HCT116 (cell line): Measurements from ENCODE around the gene TRAF3IP1. TPM values are rescaled to one million over a fixed set of nuclear protein-coding genes. Genes with fewer than 3 reads are reported as not detected.

Experiments used
- ATAC-seq: fragments of 200-7000 bp; cut with Tn5 transposase; 2 replicates; pipeline ENCODE4 v1.9.1; 2020; ENCODE audit warnings: mild to moderate bottlenecking, moderate library complexity
- BruUV-seq: library from RNA; stranded (reverse); fragments of 400-500 nt; replicated peaks from 2 replicates; lab custom pipeline; 2021; lab: Mats Ljungman, UMichigan
- CTCF ChIA-PET: fragments of 300-600 bp; sonication (Branson Sonifier 250); formaldehyde crosslinking; loops from one replicate; lab custom pipeline; 2021; ENCODE audit warnings: antibody characterized with exemption; lab: Charles Lee
- POLR2A ChIA-PET: fragments of 300-600, 350-600 bp; sonication (Branson Sonifier 250); formaldehyde crosslinking; loops from one replicate; lab custom pipeline; 2021; ENCODE audit warnings: antibody characterized with exemption; lab: Charles Lee
- RAD21 ChIA-PET, 2 experiments: fragments of 300-600 bp; sonication (Branson Sonifier 250); formaldehyde crosslinking; loops; one replicate each; lab custom pipeline; 2023; ENCODE audit warnings: low total read pairs in 2 of 2; ENCODE audit not compliant: uncharacterized antibody in 2 of 2, unreplicated experiment in 2 of 2, low non-redundant PET in 1 of 2; lab: Charles Lee
- DNase-seq: peaks from one replicate; pipeline ENCODE4 v3.0.0-alpha.2; 2010; ENCODE audit warnings: low read depth, low spot score
- H2AFZ ChIP-seq: fragments of 200-600 bp; shearing (Covaris generic), sonication (generic); 2 replicates; pipeline ENCODE4 v1.6.1; 2017; ENCODE audit warnings: low read depth, mixed run types, mixed read lengths, antibody characterized with exemption, low read length; ENCODE audit not compliant: poor library complexity, severe bottlenecking
- H3K27ac ChIP-seq: 2 replicates; pipeline ENCODE4 v1.5.1; 2012; ENCODE audit warnings: low read depth, low read length
- H3K27me3 ChIP-seq: fragments of 200-600 bp; sonication (generic); 2 replicates; pipeline ENCODE4 v1.6.1; 2016; ENCODE audit warnings: mixed run types, low read length, mixed read lengths; ENCODE audit not compliant: insufficient read depth
- H3K36me3 ChIP-seq, 2 experiments: fragments of 200-500 bp in 1 of 2; fragments of 200-600 bp in 1 of 2; sonication (Bioruptor generic) in 1 of 2; sonication (generic) in 1 of 2; 2 replicates each; pipeline versions ENCODE4 v1.5.1 to v1.6.1; 2014 to 2016; ENCODE audit warnings: low read length in 2 of 2, inconsistent platforms in 1 of 2, mixed read lengths in 1 of 2, mixed run types in 1 of 2; ENCODE audit not compliant: insufficient read depth in 2 of 2, control insufficient read depth in 1 of 2
- H3K4me1 ChIP-seq, 2 experiments: fragments of 200-600 bp in 1 of 2; sonication (generic) in 1 of 2; 2 replicates each; pipeline versions ENCODE4 v1.5.1 to v1.6.1; 2012 to 2017; ENCODE audit warnings: low read length in 2 of 2, inconsistent platforms in 1 of 2, mild to moderate bottlenecking in 1 of 2, mixed read lengths in 1 of 2, mixed run types in 1 of 2, moderate library complexity in 1 of 2; ENCODE audit not compliant: insufficient read depth in 2 of 2, control insufficient read depth in 1 of 2
- H3K4me2 ChIP-seq: fragments of 200-600 bp; sonication (generic); 2 replicates; pipeline ENCODE4 v1.6.1; 2017; ENCODE audit warnings: mixed run types, low read length, mixed read lengths
- H3K4me3 ChIP-seq, 2 experiments: fragments of 200-600 bp in 1 of 2; sonication (generic) in 1 of 2; replicated peaks in 1 of 2; 2 replicates each; pipeline ENCODE4 v1.5.1; 2011 to 2016; ENCODE audit warnings: low read length in 2 of 2, control low read depth in 1 of 2, low read depth in 1 of 2, mild to moderate bottlenecking in 1 of 2, mixed read lengths in 1 of 2, mixed run types in 1 of 2
- H3K79me2 ChIP-seq: fragments of 200-600 bp; sonication (generic); 2 replicates; pipeline ENCODE4 v1.6.1; 2017; ENCODE audit warnings: mild to moderate bottlenecking, mixed run types, low read length, moderate library complexity, mixed read lengths; ENCODE audit not compliant: insufficient read depth
- H3K9ac ChIP-seq: fragments of 200-600 bp; sonication (generic); 2 replicates; pipeline ENCODE4 v1.6.1; 2016; ENCODE audit warnings: low read length, mixed read lengths
- H3K9me2 ChIP-seq: fragments of 200-600 bp; sonication (generic), shearing (Covaris generic); 2 replicates; pipeline ENCODE4 v1.6.1; 2017; ENCODE audit warnings: mixed run types, mild to moderate bottlenecking, moderate library complexity; ENCODE audit not compliant: insufficient read depth
- H3K9me3 ChIP-seq, 2 experiments: fragments of 200-500 bp in 1 of 2; fragments of 200-600 bp in 1 of 2; sonication (Bioruptor generic) in 1 of 2; sonication (generic) in 1 of 2; 2 replicates each; pipeline ENCODE4 v1.6.1; 2014 to 2017; ENCODE audit warnings: low read length in 2 of 2, mixed read lengths in 2 of 2, inconsistent platforms in 1 of 2, low read depth in 1 of 2, mild to moderate bottlenecking in 1 of 2, mixed run types in 1 of 2, moderate library complexity in 1 of 2; ENCODE audit not compliant: control insufficient read depth in 1 of 2, insufficient read depth in 1 of 2
- H4K20me1 ChIP-seq: fragments of 200-600 bp; sonication (generic), shearing (Covaris generic); 2 replicates; pipeline ENCODE4 v1.6.1; 2017; ENCODE audit warnings: mixed run types, mild to moderate bottlenecking, moderate library complexity; ENCODE audit not compliant: insufficient read depth
- CBX3 ChIP-seq: IDR thresholded peaks from 2 replicates; pipeline ENCODE4 v1.6.1; 2012; ENCODE audit warnings: low read depth
- CEBPB ChIP-seq: IDR thresholded peaks from 2 replicates; pipeline ENCODE4 v1.6.1; 2012; ENCODE audit warnings: low read depth
- EGR1 ChIP-seq: IDR thresholded peaks from 2 replicates; pipeline ENCODE4 v1.6.1; 2012; ENCODE audit warnings: low read depth
- ELF1 ChIP-seq: IDR thresholded peaks from 2 replicates; pipeline ENCODE4 v1.6.1; 2012; ENCODE audit warnings: low read depth, borderline replicate concordance
- EZH2phosphoT487 ChIP-seq: fragments of 200-600 bp; IDR thresholded peaks from 2 replicates; pipeline ENCODE4 v1.6.1; 2018; ENCODE audit warnings: antibody characterized with exemption, borderline replicate concordance
- FOSL1 ChIP-seq: IDR thresholded peaks from 2 replicates; pipeline ENCODE4 v1.6.1; 2012; ENCODE audit warnings: low read depth
- POLR2A ChIP-seq: IDR thresholded peaks from 2 replicates; pipeline ENCODE4 v1.7.0; 2011; ENCODE audit warnings: borderline replicate concordance; ENCODE audit not compliant: insufficient read depth, insufficient read length; ENCODE audit errors: extremely low read depth
- RAD21 ChIP-seq: IDR thresholded peaks from 2 replicates; pipeline ENCODE4 v1.6.1; 2012; ENCODE audit warnings: low read depth, mild to moderate bottlenecking
- YY1 ChIP-seq: IDR thresholded peaks from 2 replicates; pipeline ENCODE4 v1.6.1; 2011; ENCODE audit warnings: low read length, low read depth, moderate library complexity, mild to moderate bottlenecking; ENCODE audit not compliant: insufficient replicate concordance; ENCODE audit errors: extremely low read depth
- ZFX ChIP-seq: fragments of 450-650 bp; IDR thresholded peaks from 2 replicates; pipeline ENCODE4 v1.6.1; 2017
- ZNF274 ChIP-seq: fragments of 200-500 bp; sonication (Bioruptor generic); IDR thresholded peaks from 2 replicates; pipeline ENCODE4 v1.6.1; 2014; ENCODE audit warnings: mild to moderate bottlenecking, low read depth, low read length, inconsistent platforms
- intact Hi-C: fragments of 100-400 bp; cut with micrococcal nuclease; formaldehyde crosslinking; loops from 2 replicates; pipeline ENCODE4 v1.10.0; 2022
- total RNA-seq: library from RNA; stranded (reverse); gene quantifications from one replicate; pipeline ENCODE4 v1.2.1, GENCODE V29; 2021; ENCODE audit not compliant: unreplicated experiment
- TF ChIP-seq, protein P1 (sequence below), 3 experiments: fragments of 200-600 bp in 1 of 3; sonication (generic) in 1 of 3; IDR thresholded peaks in 2 of 3; conservative IDR thresholded peaks in 1 of 3; 2 replicates each; pipeline ENCODE4 v1.5.1; 2012 to 2017; ENCODE audit warnings: low read depth in 2 of 3, low read length in 2 of 3, antibody characterized with exemption in 1 of 3, borderline replicate concordance in 1 of 3, control low read depth in 1 of 3, mild to moderate bottlenecking in 1 of 3, mixed read lengths in 1 of 3, mixed run types in 1 of 3, moderate library complexity in 1 of 3; ENCODE audit not compliant: insufficient read depth in 1 of 3
- TF ChIP-seq, protein P2 (sequence below): IDR thresholded peaks from 2 replicates; pipeline ENCODE4 v1.6.1; 2011; ENCODE audit warnings: mild to moderate bottlenecking, low read length, moderate library complexity; ENCODE audit not compliant: insufficient replicate concordance; ENCODE audit errors: extremely low read depth
- TF ChIP-seq, protein P3 (sequence below): IDR thresholded peaks from 2 replicates; pipeline ENCODE4 v1.6.1; 2012

TRAF3IP1 gene
- total RNA-seq, 1 experiment from 2014 or later: 19.4 TPM

DNA sequence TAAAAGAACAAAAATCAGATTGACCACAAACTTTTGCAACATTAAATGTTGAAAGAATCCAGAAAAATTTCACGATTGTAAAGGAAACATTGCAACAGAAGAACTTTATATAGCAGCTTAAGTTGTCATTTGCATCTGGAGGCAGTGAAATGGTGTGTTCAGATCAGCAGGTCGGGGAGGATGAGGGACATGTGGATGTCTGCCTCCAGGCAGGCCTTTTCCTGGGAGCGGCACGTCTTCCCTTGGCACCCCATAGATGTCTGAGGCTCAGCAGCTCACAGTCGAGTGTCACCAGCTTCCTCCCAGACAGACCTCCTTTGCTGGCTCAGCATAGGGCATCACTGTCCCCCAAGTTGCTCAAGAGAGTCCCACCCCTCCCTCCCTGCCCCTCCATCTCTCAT lies 62.1 kb downstream of the TRAF3IP1 start:
- H3K4me2 ChIP-seq: no peak overlapping the region
- H3K9me3 ChIP-seq: no peaks in the 10 kb centered on the region
- intact Hi-C loops: no loop called here
- POLR2A ChIA-PET: no interaction called here
- no peak for ATAC-seq
- TF ChIP-seq, protein P1, sequence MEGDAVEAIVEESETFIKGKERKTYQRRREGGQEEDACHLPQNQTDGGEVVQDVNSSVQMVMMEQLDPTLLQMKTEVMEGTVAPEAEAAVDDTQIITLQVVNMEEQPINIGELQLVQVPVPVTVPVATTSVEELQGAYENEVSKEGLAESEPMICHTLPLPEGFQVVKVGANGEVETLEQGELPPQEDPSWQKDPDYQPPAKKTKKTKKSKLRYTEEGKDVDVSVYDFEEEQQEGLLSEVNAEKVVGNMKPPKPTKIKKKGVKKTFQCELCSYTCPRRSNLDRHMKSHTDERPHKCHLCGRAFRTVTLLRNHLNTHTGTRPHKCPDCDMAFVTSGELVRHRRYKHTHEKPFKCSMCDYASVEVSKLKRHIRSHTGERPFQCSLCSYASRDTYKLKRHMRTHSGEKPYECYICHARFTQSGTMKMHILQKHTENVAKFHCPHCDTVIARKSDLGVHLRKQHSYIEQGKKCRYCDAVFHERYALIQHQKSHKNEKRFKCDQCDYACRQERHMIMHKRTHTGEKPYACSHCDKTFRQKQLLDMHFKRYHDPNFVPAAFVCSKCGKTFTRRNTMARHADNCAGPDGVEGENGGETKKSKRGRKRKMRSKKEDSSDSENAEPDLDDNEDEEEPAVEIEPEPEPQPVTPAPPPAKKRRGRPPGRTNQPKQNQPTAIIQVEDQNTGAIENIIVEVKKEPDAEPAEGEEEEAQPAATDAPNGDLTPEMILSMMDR (IDR thresholded peaks at IDR 0.05 in 2 of 3, conservative IDR thresholded peaks at IDR 0.05 in 1 of 3; ENCODE audit: borderline replicate concordance in 1 of 3, insufficient read depth in 1 of 3, low read depth in 2 of 3, low read length in 2 of 3): no peak
- TF ChIP-seq CBX3 (no peak), ZFX (no peak), EZH2phosphoT487 (no peak), YY1 (no peak), ELF1 (no peak), ZNF274 (no peak), POLR2A (no peak), EGR1 (no peak), FOSL1 (no peak), CEBPB (no peak), RAD21 (no peak)
- TF ChIP-seq, protein P2, sequence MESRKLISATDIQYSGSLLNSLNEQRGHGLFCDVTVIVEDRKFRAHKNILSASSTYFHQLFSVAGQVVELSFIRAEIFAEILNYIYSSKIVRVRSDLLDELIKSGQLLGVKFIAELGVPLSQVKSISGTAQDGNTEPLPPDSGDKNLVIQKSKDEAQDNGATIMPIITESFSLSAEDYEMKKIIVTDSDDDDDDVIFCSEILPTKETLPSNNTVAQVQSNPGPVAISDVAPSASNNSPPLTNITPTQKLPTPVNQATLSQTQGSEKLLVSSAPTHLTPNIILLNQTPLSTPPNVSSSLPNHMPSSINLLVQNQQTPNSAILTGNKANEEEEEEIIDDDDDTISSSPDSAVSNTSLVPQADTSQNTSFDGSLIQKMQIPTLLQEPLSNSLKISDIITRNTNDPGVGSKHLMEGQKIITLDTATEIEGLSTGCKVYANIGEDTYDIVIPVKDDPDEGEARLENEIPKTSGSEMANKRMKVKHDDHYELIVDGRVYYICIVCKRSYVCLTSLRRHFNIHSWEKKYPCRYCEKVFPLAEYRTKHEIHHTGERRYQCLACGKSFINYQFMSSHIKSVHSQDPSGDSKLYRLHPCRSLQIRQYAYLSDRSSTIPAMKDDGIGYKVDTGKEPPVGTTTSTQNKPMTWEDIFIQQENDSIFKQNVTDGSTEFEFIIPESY: no peak
- TF ChIP-seq, protein P3, sequence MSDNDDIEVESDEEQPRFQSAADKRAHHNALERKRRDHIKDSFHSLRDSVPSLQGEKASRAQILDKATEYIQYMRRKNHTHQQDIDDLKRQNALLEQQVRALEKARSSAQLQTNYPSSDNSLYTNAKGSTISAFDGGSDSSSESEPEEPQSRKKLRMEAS: no peak
- TF ChIP-seq, all 23 proteins: peak for 0
- H3K79me2 ChIP-seq: no peaks in the 10 kb centered on the region
- BruUV-seq: no TSS peak
- no peak overlapping the region for H3K4me3 ChIP-seq
- CTCF ChIA-PET: no interaction called here
- RAD21 ChIA-PET: no interaction called here
- no peaks in the 10 kb centered on the region for H4K20me1 ChIP-seq
- H2AFZ ChIP-seq: no peak overlapping the region
- H3K4me1 ChIP-seq: peaks cover 30 to 32% of the 10 kb centered on the region in 2 experiments
- no peaks in the 10 kb centered on the region for H3K36me3 ChIP-seq
- H3K27ac ChIP-seq: no peak overlapping the region
- DNase-seq: no peak
- H3K9me2 ChIP-seq: no peaks in the 10 kb centered on the region
- H3K9ac ChIP-seq: no peak overlapping the region
- H3K27me3 ChIP-seq: no peaks in the 10 kb centered on the region
